HG03175 (cell line): ENCODE data around the gene IMMP2L.
"Not testable (repeated sequence)": the region's sequence is repeated elsewhere in the genome, so short reads cannot be mapped to it uniquely, and the experiment has no call there.

Source experiments
- ATAC-seq: cut with Tn5 transposase; IDR thresholded peaks from one replicate; pipeline ENCODE4 v1.9.1; 2021; ENCODE audit warnings: mild to moderate bottlenecking, moderate library complexity; ENCODE audit not compliant: unreplicated experiment

IMMP2L gene

DNA sequence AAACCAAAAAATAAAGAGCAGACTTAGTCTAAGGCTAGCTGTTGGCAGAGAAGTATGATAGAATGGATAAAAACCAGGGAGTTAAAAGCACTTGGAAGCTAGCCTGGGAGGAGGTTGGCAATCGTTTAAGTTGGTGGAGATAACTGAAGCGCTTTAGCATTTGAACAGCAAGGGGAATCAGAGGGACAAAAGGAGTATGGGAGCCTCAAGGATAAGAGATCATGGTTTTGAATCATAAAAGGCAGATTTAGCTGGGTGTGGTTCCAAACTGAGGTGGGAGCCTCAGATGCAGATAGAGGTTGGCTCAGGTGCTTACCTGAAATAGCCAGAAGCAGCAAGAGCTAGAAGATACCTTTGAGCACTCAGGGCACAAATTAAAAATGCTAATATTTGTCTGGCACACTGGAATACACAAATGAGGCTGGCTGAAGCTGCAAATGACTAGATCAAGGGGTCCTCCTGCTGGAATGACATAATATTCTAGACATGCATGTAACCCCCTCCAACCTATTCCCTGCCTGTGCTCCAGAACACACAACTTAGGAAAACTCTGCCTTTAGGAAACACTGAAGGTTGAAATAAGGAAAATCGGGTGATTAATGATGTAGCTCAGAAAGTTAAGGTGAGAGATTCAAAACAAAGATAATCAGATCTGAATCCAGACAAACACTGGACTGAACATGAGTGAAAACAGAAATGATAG lies 843.6 kb downstream of the IMMP2L start:
- no peak for ATAC-seq

DNA sequence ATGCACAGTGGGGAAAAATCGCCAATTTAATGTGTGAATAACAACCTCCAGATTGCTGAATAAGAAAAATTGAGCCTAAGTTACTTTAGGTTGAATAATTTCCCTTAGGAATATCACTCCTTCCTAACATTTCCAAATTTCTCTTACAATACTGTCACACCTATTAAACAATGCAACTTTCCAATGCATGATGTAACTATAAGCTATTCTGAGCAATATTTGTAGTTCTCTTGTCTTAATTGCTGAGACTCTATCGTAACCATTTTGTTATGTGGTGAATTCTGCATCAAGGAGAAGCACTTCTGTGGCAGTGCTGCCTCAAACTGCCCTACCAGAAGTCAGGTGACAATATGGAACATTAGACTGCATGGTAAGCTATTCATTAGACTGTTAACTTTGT lies 858.1 kb downstream of the IMMP2L start:
- no peak for ATAC-seq

DNA sequence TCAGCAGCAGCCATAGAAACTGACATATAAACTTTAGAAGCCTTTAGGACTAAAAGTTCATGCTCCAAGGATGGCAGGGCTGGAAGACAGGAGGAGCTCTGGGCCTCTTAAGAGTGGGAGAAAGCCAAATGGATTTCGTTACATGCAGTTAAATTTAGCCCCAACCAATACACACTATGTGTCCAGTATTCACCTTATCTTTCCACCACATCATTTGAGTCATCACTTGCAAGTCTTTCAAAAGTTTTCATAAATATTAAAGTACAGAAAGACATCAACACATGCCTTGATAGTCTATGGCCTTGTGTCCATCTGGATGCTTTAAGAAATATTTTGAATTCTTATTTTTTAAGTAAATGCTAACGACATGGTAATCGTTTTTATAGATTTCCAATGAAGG lies 863.7 kb downstream of the IMMP2L start:
- no peak for ATAC-seq

DNA sequence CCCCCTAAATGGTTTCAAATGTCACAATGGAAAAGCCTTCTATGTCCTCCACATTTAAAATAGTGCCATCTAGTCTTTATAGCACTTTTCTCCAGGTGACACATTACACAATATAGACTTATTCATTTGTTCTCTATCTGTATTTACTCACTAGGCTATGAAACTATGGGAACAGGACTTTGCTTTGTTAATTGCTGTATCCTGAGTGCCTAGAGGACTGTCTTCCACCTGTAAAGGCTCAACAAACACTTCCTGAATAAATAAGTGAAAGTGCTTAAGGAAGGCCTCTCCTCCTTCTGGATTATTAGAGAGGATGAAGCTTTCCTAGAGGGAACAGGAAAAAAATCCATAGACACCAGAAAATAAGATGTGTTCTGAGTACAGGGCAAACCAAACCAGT lies 868.9 kb downstream of the IMMP2L start:
- no peak for ATAC-seq

DNA sequence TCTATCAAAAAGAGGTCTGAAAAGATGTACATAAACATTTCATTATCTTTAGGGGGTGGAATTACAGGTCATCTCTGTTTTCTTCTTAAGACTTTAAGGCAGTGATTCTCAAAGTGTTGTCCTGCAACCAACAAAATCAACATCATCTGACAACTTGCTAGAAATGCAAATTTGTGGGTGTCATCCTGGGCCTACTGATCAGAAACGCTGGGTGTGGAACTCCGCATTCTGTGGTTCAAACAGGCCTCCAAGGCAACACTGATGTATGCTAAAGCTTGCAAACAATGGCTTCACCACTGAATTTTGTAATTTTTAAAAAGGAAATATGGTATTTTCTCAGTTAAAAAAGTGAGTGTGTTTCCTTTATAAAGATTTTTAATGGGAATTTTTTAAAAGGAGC lies 873.4 kb downstream of the IMMP2L start:
- ATAC-seq = no peak

DNA sequence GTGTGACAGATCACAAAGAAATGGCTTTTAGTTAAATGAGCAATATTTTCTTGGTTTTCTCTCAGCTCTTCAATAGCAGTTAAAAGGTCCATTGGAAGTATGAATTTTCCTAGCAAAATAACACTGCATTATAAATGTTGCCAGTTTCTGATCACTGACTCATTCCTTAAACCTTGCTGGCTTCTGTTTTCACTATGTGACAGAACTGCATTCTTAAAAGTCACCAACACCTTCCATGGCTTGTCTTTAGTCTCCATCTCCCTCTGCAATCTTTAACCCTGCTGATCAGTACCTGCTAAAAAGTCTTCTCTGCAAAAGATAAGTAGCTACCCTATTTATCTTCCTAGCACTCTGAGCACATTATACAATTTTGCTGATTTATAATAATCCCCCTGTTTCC lies 876.4 kb downstream of the IMMP2L start:
- no peak for ATAC-seq

DNA sequence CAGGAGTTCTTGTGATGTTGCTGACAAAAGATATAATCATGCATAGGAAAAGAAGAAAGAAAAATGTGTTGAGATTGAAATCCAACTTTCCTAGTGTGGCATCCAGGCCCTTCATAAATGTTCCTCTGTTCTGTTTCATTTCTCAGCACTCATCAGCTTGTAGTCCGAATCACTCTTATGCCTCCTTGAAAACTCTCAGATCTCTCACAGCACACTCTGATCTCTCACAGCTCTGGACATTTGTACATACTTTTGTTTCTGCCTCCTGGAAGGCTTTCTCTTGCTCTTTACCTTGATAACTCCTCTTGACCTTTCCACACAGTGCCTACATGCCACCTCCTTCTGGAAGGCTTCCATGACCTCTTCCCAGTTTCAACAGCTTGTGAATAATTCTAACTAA lies 880.4 kb downstream of the IMMP2L start:
- ATAC-seq = no peak

DNA sequence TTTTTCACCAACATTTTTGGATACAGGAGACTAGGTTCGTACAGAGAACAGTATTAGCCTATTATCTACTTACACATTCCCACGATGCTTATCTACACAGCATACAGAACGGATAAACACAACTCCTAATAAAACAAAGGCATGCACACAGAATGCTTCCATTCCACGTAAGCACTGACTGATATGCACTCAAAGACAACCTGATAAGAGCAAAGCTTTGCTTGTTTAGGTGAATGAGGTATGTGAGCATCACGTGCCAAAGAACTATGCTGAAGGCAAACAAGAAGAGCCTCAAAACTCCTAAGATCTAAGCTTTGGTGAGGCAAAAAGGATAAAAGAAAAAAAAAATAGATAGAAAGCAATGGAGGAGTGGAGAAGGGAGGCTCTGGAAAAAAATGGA lies 884.9 kb downstream of the IMMP2L start:
- no peak for ATAC-seq

DNA sequence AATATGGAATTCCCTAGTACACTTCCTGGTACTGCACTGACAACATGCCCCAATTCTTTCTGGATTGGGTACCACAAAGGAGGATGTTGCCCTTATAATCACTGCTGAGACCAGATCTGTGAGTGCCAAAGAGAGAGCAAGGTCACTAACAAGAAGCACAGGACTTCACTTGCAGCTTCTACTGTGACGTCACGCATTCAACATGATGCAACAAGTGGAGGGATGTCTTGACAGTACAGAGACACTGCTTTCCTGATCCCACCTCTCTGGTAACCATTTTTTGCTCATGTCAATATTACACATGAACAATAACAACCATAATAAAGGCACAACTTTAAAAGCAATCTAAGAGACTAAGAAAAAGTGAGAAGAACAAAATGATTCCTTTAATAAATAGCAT lies 885.5 kb downstream of the IMMP2L start:
- ATAC-seq = no peak

DNA sequence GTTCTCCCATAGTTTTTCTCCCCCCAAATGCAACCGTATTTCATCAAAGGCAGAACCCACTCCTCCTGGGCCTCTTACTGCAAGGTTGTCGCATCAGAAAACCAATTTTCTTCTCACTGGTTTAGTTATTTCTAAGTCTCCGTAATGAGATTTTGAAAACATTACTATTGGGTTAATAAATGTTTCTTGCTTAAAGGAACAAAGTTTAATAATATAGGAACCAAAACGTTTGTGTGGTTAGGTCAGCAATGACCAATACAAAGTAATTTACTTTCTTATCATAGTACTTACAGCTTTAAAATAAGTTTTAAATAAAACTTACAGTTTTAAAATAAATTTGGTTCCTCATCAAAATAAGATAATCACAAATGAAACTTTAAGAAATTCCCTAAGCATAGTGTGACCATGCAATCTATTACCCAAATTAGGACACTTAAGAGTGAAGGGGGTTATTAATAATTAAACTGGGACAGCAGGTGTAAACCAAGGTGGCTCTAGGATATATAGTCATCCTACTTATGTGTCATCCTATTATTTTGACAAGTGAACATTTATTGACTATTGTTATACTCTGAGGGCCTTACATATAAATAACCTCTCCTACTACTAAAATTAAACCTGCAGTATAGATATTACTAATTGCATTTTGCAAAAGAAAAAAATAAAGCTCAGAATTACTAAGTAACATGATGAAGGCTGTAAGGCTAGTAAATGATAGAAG lies 886.7 kb downstream of the IMMP2L start:
- peak; percentile 78 for ATAC-seq

DNA sequence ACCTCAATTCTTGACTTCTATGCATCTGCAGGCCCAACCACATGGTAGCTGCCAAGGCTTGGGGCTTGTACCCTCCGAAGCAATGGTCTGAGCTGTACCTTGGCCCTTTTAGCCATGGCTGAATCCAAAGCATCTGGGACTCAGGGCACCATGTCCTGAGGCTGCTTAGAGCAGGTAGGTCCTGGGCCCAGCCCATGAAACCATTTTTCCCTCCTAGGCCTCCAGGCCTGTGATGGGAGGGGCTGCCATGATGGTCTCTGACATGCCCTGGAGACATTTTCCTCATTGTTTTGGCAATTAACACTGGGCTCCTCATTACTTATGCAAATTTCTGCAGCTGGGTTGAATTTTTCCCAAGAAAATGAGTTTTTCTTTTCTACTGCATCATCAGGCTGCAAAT lies 889.1 kb downstream of the IMMP2L start:
- no peak for ATAC-seq

DNA sequence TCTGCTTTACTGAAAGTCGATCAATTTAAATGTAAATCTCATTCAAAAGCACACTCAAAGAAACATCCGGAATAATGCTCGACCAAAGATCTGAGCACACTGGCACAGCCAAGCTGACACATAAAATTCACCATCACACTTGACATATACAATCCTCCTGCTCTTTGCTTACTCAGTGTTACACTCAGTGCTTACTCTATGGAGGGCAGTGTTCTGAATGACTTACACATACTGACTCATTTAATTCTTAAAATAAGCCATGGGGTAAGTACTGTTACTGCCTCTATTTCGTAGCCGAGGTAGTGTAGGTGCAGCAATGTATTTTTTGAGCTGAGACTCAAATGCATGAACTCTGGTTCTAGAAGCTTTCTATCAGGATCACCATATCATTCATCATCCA lies 892.9 kb downstream of the IMMP2L start:
- no peak for ATAC-seq

DNA sequence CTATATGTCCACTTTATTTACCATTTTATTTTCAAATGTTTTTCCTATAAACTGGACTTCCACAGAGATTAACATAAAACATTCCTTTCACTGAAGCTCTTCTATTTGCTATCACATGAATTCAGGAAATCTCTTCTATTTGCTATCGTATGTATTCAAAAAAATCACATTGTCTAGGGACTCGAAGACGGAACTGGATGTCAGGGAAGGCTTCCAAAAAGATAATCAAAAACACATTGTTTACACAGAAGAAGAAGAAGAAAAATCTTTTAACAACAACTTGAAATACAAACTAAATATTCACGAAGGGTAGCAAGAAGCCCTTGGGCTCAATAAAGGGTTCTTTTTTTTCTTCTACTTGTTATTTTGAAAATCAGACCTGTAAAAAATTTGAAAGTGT lies 897.5 kb downstream of the IMMP2L start:
- ATAC-seq = no peak

DNA sequence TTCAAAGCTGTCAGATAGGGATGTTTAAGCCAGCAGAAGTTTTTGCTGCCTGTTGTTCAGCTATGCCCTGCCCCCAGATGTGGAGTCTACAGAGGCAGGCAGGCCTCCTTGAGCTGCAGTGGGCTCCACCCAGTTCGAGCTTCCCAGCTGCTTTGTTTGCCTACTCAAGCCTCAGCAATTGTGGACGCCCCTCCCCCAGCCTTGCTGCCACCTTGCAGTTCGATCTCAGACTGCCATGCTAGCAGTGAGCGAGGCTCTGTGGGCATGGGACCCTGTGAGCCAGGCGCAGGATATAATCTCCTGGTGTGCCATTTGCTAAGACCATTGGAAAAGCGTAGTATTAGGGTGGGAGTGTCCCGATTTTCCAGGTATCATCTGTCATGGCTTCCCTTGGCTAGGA lies 901.7 kb downstream of the IMMP2L start:
- not testable (repeated sequence) for ATAC-seq

DNA sequence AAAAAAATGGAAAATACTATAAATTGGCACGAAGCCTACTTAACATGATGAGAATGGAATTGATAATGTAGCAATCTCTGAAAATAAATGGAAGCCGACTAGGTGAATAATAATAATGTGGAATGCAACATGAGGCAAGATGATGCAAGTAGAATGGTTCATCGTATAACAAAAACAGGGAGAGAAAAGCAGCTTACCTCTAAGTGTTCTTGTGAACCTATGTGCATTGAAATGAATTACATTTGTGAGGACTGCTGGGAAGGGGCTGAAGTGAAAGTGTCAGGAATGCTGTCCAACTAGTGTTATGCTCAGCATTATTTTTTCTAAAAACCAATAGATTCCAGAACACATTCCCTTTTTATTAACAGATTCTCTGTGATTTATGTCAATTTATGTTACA lies 912.0 kb downstream of the IMMP2L start:
- ATAC-seq = no peak

DNA sequence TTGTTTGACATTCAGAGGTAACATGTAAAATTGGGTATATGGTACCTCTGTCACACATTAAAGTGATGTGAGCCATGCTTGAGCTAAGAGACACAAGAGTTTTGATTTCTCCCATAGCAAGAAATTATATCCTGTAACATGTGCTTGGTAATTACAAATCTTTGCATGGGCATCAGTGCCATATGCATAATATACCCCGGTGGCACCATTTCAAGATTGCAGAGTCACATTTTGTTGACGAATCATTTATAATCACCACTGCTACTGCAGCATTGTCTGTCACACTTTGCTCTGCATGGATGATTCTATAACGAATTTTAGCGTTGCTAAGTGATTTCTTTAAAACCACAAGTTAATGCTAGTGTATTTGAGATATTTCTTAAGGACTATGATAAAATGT lies 915.0 kb downstream of the IMMP2L start:
- no peak for ATAC-seq

DNA sequence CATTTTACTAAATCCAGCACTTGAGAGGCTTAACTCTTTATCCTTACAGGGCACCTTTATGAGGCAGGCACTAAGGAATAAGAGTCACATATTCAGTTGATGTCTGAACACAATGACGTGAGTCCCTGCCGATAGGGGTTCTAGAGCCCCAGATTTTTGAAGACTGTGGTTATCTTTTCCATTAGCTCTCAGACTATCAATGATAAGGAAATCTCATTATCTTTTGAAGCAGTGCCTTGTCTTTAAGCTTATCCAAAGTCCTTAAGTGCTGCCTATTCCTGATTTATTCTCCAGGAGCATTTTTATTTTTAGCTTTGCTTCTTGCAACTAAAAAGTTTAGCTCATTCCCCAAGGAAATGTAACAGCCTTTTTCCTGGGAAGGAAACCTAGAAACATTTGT lies 915.5 kb downstream of the IMMP2L start:
- ATAC-seq = no peak

DNA sequence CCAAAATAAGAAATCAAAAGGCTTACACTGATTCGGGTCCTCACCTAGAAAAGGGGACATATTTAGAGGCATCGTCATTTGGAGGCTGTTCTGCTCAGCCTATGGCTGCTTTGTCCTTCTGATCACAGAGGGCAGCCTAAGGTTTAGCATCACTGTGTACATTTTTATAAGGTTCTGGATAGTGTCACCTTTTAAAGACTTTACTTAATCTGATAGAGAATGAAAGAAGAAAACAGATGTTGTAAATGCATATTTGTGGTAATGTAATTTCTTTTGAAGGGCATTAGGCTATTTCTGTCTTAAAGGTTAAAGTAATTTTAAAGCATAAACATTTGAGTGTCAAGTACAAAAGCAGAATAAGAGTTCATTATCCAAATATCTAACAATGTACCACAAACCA lies 916.7 kb downstream of the IMMP2L start:
- no peak for ATAC-seq

DNA sequence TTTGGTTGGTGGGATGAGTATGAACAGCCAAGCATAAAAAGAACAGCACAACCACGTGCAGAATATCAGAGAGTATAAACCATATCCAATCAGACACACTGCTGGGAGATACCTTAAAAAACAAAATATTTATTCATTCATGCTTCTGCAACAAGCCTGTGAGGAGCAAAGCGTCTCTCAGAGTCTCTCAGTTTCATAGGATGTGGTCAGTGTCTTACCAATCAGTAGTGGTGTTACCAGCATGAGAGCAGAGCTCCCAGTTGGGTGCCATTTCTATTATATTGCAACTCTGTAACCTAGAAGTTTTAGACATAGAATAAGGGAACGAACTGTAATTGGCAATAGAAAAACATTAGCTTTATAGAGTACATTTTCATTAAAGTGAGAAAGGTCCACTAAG lies 917.2 kb downstream of the IMMP2L start:
- peak; percentile 74 for ATAC-seq

DNA sequence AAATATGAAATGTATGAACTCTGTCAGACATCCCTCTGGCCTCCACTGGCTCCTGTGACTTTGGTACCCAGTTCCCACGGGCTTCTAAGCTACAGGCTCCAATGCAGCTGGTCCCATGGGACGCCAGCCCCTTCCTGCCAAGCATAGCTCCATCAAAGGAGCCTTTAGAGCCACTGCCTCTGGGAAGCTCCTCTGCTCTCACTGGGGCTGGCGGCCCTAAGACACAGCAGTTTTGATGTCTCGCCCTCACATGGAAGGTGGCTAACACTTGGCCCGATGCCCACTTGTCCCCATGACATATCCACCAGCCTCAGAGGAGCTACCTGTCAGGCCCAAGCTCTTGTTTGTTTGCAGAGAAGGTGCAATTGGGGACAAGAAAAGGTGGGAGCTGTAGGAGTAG lies 925.0 kb downstream of the IMMP2L start:
- no peak for ATAC-seq

DNA sequence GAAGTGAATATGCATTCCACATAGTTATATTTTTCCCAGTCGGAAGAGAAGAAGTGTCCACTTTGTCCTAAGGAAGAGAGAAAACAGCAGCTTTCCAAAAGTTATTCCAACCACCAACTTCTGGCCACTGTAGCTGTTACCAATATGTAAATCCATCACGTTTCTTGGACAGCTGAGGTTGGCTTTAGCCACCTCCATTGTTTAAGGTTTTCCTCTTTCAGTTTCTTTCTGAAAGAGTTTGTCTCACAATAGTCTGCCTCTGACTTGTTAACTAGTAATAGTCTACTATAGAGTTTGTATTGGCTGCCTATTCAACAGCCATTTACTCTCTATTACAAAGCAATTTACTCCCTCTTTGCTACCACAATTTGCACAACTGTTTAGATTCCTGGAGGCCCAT lies 929.0 kb downstream of the IMMP2L start:
- ATAC-seq = peak; percentile 58

DNA sequence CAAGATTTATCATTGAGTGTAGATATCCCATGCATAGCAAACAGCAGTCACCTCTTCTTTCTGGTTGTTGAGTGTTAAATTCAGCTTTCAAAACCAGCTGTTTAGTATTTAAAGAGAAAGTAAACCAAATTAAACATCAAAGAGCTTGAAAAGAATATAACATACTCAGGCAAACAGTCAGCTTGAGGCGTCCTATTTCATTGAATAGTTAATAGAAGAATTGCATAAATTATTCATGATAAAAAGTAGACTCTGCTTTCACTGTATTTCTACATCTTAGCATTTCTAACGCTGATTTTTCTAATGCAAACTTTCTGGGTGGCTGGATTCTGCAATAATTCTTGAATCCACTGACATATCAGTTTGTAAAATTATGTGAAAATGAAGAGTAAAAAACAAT lies 935.9 kb downstream of the IMMP2L start:
- no peak for ATAC-seq

DNA sequence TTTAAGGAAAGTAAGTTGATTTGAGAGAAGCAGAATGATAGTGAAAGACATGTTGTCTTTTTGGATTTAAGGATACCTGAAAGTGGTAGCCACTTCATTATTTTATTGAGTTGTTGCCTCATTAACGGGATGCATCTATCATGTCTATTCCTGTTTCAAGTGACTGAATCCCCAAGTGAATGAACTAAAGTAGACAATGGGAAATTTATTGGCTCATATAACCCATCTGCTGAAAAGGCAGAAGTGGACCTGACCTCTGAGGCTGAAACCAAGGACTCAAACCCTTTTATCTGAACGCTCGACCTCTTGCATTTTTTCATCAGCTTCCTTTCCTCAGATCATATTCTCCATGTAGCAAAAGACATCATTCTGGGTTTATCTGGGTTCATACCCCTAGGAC lies 937.0 kb downstream of the IMMP2L start:
- ATAC-seq = no peak
